Kasumi-1 (cell line): Measurements from ENCODE around the gene STRBP.
"Not testable (repeated sequence)": the region's sequence is repeated elsewhere in the genome, so short reads cannot be mapped to it uniquely, and the experiment has no call there.

Experiments
- DNase-seq, 2 experiments: peaks; one replicate each; lab custom pipeline; 2025; lab: John Stamatoyannopoulos, UW

The STRBP gene

DNA sequence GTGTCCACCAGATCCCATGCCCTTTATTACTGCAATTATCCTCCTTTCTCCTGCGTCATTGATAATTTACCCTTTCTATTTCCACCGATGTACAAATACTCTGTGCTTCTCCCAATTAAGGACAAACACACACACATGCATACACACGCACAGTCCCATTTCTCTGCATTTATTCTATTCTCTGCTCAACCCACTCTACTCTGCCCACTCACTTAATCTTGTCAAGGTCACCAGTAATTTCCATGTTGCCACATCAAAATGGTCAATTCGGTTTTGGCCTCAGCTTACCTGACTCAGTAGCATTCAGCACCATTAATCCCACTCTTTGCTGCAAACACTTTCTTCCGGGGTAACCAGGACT lies 14.6 kb upstream of the STRBP start:
- DNase-seq = no peak

- DNase-seq = no peak
Measured at GRCh38 chr9:123282362-123283047, 14.1 kb upstream of the STRBP start.

GRCh38 chr9:123281659-123282350 lies 13.4 kb upstream of the STRBP start:
- no peak for DNase-seq

DNA sequence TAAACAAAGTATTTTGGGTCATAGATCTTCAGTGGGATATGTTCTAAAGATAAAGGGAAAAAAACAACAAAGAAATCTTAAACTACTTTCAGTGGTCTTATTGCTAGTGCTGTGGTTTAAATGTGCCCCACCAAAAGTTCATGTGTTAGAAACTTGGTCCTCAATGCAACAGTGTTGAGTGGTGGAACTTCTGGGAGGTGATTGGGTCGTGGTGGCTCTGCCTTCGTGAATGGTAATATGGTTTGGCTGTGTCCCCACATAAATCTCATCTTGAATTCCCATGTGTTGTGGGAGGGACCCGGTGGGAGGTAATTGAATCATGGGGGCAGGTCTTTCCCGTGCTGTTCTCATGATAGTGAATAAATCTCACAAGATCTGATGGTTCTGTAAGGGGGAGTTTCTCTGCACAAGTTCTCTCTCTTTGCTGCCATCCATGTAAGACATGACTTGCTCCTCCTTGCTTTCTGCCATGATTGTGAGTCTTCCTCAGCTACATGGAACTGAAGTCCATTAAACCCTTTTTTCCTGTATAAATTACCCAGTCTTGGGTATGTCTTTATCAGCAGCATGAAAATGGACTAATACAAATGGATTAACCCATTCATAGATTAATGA lies 10.6 kb upstream of the STRBP start:
- not testable (repeated sequence) for DNase-seq

DNA sequence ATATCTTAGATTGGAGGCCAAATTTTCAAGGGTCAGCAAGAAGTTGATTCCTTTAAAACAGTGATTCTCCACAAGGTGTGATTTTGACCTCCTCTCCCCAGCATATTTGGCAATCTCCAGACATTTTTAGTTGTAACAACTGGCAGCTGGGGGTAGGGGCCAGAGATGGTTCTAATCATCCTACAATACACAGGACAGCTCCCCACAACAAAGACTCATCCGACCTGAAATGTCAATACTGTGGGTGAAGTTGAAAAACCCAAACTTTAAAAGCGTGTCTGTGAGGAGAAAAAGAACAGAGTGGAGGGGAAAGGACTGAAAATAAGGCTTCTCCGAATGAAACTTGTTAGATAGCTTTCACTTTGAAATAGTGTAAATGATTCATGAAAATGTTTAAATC lies 10.0 kb upstream of the STRBP start:
- no peak for DNase-seq

DNA sequence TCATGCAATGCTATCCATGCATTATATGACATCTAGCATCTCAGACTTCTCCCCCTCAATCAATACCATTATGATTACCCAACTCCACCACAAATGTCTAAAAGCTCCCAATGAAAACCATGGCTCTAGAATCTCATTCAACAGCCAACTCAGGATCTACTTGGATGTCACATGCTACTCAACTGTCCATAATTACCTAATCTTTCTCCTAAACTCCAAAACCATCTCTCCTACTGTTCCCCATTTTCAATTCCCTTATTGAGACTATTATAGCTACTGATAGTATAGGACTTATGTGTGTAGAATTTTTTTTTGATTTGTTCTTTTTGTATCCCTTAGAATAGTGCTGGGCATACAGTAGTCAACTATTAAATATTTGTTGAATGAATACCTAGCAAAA lies 8.2 kb upstream of the STRBP start:
- DNase-seq = no peak

GRCh38 chr9:123271133-123271532 lies 2.7 kb upstream of the STRBP start:
- DNase-seq = not testable (repeated sequence)

GRCh38 chr9:123269281-123269680 lies 895 bp upstream of the STRBP start:
- DNase-seq = no peak

DNA sequence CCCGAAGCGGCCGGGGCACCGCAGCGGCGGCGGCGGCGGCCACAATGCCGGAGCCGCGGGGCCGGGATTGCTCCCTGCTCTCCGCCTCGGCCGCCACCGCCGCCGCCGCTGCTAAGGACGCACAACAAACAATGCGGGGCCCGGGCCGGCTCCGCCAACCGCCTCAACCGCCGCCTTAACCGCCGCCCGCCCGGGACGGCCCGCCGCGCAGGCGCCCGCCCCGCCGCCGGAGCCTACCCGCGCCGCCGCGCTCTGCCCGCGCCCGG lies 254 bp downstream of the STRBP start:
- DNase-seq = no peak

DNA sequence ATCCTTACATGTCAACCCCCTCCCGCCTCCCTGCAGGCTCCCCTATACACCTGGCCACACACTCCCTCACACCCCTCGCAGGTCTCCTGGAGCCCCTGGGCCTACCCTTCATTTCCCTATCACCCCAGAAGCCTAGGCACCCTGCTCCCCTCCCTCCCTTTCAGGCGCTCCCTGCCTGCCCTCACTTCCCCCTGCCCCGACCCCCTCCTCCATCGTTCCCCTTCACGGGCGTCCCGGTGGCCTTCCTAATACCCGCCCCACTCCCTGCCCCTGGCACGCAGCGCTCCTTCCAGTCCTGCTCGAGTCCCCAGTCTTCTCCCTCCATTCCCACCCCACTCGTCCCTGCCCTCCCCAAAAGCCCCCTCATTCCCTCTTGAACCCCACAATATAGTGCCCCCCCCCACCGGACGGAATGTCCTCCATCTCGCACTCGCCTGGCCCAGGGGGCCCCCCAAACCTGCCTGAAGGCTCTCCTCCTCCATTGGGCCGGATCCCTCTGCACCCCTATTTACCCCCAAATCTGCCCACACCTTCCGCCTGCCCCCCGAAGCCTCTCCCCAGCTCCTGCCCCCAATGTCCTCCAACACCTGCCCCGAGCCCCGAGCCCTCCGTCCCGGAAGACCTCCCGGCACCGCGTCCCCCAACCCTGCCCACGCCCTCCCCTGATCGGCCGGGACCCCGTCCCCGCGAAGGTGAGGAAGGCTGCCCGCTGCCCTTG lies 746 bp downstream of the STRBP start:
- no peak for DNase-seq

GRCh38 chr9:123266655-123267399 lies 1.6 kb downstream of the STRBP start:
- no peak for DNase-seq

DNA sequence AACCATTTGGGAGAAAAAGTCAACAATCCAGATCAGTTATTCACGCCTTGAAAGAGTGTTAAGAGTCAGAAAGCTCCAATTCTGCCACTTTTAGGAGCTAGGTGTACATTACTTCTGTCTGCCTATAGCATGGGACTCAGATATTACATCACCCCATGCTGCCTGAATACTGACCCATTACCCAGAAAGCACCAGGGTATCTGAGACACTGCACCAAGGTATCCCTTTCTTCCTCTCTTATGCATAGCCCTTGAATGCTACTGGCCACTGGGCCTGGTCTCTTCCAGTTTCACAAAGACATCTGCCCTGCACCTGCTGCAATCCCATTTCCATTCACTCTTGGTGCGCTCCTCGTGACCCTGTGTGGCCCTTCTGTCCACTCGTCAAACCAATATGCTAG lies 2.6 kb downstream of the STRBP start:
- no peak for DNase-seq

- no peak for DNase-seq
Measured at GRCh38 chr9:123263227-123263626, 5.2 kb downstream of the STRBP start.

- no peak for DNase-seq
Measured at GRCh38 chr9:123262338-123262737, 6.0 kb downstream of the STRBP start.

GRCh38 chr9:123261006-123261677 lies 7.2 kb downstream of the STRBP start:
- DNase-seq = no peak

DNA sequence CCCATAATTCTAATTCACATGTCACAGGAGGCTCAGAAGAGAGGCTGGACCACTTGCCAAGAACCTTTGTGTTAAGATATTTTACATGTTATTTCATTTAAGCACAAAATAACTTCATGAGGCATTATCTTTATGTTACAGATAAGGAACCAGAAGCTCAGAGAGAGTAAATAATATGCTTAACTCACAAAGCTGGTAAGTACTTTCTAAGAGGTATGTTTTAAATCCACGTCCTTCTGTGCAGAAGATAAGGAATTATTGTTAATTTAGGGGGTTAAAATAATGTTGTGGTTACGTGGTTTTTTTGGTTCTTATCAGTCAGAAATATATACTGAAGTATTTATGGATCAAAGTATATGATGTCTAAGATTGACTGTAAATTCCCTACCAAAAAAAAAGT lies 8.0 kb downstream of the STRBP start:
- DNase-seq = no peak

GRCh38 chr9:123257276-123257675 lies 11.1 kb downstream of the STRBP start:
- DNase-seq = no peak

DNA sequence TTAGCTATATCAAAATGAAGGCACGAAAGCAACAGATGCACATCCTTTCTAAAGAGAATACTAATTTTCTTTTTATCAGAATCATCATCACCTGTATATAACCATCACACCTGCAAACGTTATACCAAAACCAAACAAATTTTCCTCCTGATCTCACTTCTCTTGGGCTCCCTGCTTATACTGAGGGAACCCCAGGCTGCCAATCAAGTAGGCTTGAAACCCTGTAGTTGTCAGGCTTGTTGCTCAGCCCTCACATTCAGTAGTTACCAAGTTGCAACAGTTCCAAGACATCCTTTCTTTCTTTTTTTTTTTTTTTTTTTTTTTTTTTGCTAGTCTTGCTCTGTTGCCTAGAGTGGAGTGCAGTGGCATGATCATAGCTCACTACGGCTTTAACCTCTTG lies 12.7 kb downstream of the STRBP start:
- no peak for DNase-seq

GRCh38 chr9:123253204-123253603 lies 15.2 kb downstream of the STRBP start:
- no peak for DNase-seq

- no peak for DNase-seq
Measured at GRCh38 chr9:123251741-123252140, 16.6 kb downstream of the STRBP start.

DNA sequence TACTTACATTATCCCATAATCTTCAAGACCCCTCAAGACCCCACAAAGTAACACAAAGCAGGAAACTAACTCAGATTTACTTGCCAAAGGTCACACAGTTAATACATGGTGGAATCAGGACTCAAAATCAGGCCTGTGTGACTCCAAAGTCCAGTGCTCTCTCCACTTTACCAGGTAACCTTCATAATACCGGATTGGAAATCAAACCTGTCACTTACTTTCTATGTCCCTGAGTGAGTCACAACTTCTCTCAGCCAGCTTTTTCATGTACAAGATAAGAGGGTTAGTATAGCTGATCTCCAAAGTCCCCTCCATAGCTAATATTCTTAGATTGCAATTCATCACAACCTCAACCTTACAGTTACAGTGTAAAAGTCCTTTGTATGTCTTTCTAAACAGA lies 17.1 kb downstream of the STRBP start:
- no peak for DNase-seq

GRCh38 chr9:123250504-123250903 lies 17.9 kb downstream of the STRBP start:
- DNase-seq = no peak
